NCI-H2107 treated with DMSO at 0.1 percent for 48 hours (cell line): Measurements from ENCODE around the gene KRT9.
"Not testable (repeated sequence)": the region's sequence is repeated elsewhere in the genome, so short reads cannot be mapped to it uniquely, and the experiment has no call there.

Experiments
- DNase-seq: peaks from one replicate; lab custom pipeline; 2025; ENCODE audit not compliant: unreplicated experiment; lab: John Stamatoyannopoulos, UW

Gene KRT9

DNA sequence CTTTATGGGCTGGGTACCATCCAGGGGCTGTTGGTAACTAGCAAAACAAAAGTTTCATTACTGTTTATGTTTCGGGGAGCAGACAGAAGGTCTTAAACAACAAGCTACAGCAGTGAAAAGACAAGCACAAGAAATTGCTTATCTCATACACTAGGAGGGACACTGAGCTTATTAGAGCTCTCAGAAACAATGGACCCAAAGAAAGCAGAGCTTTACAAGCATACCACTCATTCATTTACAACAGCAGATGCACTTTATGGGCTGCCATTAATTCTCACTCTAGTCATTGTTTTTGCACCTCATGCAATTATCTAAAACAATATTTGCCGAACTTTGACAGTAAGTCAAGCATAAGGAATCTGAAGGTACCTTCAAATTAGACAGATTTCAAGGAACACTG is 30.7 kb upstream of the KRT9 start:
- no peak for DNase-seq

DNA sequence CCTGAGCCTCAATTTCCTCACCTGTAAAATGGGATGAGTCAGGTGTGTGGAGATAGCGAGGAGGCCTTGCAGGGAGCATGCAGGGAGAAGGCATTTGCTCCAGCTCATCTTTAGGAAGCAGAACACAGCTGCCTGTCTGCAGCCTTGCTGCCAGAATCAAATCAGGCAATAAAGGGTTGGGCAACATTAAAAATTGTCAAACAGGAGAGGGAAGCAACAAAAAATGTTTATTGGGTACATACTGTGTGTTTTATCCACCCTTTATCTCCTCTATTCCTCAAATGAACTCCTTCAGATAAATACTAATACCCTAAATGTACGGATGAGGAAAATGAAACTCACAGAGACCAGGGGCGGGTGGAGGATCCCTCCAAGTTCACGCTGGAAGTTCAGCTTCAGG is 28.5 kb upstream of the KRT9 start:
- no peak for DNase-seq

DNA sequence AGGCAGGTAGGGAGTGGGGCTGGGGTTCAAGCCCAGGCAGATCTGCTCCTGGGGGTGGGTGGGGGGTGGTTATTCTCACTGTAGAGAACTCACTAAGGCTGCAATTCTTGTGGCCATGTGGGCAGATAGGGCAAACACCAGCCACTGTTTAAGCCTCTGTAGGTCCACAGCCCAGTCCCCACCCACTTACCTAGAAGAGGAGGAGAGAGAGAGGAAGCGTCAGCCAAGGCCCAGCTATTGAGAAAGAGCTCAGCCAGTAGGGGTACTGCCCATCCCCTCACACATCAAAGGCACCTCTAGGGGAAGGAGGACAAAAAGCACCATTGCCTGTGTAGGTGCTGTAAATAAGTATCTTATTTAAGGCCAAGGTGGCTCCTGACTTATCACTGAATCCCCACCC is 27.8 kb upstream of the KRT9 start:
- no peak for DNase-seq

DNA sequence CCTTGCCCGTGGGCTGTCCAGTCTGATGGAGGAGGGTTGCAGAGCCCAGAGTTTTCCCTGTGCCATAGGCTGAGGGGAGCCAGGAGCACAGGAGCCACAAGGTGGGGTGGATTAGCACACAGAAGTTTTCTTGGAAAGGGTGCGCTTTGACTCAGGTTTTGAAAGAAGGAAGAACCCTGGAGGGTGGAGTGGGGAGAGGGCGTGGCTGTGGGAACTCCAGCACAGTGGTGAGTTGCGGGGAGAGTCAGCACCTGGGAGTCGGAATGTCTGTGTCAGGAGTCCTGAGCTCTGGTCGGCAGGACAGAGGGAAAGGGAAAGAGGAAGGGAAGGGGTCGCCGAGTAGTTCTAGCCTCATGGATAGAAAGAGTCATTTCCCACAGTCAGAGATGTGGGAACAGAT is 23.7 kb upstream of the KRT9 start:
- DNase-seq: no peak

DNA sequence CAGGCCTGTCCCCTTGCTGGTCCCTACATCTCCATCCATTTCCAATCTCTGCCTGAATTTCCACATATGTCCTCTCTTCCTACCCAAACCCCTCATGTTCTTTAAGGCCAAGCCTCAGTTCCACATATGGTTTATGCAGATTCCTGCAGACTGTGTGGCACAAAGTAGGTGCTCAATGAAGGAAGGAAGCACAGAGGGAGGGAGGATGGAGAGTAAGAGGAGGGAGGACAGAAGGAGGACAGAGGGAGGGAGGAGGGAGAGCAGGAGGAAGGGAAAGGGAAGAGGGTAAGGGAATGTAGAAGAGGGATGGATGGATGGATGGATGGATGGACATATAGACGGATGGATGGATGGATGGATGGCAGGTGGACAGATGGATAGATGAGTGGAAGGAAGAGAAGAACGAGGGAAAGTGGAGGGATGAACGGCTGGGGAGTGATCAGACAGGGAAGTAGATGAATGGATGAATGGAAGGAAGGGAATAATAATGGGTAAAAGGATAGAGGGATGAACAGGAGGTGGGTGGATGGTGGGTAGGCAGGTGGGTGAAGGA is 22.6 kb upstream of the KRT9 start:
- no peak for DNase-seq

DNA sequence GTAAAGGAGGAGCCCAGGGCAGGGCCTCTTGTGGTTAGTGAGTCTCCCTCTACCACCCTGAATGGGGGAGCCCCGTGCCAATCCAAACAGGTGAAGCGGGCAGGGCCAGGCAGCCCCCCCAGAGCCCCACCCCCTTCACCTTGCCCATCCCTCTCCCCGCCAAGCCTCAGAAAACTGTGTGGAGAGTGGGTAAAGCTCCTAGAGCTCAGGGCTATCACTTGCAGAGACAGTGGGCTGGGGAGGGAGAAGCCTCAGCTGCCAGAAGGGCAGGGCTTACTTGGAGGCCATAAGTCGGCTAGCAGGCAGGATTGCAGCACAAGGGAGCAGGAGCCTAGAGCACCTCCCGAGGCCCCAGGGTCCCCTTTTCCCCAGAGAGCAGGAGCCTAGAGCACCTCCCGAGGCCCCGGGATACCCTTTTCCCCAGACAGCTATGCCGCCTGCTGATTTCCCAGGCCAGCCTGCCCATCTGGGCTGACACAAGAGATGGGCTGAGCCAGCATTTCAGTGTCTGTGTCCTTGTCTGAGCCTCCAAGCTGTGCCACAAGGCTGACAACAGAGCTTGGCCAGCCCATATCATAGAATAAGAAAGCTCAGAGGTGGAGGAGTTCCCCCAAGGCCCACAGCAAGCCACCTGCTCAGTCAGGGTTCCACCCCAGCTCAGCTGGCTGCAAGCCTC is 21.6 kb upstream of the KRT9 start:
- no peak for DNase-seq

DNA sequence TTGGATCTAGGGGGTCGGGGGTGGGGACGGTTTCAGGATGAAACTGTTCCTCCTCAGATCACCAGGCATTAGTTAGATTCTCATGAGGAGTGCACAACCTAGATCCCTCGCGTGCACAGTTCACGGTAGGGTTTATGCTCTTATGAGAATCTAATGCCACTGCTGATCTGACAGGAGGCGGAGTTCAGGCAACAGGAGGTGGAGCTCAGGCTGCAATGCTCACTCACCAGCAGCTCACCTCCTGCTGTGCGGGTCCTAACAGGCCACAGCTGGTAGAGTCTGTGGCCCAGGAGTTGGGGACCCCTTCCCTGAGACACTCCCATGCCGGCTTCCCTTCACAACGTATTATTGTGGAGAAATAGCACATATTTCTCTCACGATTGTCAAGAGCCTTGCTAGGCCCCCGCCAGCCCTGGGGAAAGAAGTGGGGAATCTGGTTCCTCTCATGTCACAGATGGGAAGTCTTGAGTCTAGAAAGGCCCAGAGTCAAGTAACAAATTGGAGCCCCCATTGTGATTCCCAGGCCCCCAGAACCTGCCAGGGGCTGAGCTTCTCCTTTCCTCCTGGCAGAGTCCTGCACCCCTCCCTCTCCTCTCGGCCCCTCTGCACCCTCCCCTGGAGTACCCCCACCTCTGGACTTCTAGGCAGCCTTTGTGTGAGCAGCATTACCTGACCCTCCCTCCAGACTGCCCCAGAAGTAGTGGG is 20.9 kb upstream of the KRT9 start:
- no peak for DNase-seq

DNA sequence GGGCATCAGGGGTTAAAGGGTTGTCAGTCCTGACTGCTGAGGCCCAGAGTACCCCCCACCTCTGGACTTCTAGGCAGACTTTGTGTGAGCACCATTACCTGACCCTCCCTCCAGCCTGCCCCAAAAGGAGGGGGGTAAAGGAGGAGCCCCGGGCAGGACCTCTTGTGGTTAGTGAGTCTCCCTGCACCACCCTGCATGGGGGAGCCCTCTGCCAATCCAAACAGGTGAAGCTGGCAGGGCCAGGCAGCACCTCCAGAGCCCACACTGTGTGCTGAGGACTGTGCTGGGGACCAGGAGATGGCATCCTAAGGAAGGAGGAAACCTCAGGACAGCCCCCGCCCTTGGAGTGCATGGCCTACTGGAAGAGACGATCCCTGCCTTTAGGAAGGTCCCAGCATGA is 17.4 kb upstream of the KRT9 start:
- no peak for DNase-seq

DNA sequence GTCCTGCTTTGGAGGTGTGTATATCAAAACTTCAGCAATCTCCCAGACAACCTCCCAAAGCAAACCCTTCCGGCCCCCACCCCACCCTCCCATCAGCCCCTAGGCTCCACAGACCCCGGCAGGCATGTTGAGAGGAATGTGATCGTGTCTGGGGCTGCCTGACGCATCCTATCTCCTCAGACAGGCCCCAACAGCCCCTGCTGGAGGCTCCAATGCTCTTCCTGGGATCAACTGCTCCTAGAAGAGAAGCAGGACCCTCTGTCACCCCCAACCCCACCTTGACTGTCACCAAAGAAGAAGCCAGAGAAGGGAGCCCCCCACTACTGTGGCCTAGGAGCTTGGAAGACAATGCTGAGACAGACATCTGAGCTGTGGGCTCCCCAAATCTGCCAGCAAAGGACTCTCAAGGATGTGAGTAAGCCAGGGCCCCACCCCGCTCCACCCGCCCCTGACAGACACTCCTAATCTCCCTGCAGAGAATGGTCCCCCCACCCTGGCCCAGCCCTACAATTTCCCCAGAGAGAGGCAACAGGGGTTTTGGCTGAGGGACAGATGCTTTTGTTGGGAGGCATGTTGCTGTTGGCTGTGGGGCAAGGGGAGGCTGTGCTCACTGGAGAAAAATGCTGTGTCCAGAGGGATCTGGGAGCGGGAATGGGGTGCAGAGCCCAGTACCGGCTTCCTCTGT is 16.4 kb upstream of the KRT9 start:
- DNase-seq: no peak

DNA sequence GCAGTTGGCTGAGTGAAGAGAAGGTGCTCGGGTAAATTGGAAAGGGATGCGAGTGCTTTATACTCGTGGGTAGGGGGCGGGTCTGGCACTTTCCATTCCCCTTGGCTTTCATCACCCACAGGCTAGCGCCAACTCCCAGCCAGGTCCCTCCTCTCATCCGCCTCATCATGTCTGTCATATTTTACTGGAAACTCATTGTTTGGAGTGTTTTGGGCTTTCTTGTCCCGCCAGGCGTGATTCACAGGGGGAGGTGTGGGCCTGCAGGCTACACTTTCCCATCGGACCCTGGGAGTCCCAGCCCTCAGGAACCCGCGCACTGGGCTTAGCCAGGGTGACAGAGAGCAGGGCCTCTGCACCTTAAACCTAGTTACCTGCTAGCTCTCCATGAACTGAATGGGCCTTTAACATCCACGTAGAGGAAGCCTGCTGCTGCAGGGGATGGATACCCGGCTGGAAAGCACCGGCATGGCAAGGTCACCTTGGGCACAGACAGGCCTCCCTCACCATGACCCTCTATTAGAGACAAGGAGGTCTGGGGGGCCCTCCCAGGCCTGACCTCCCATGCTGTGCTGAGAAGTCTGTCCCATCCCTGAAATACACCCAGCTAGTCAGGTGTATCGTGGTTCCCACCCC is 15.1 kb upstream of the KRT9 start, which contains the start of gene KRT14:
TSS of gene KRT14 (minus strand) at position 33 of the 633 bp plus-strand sequence. CDS start 61 bp downstream, outside the sequence.
- no peak for DNase-seq

DNA sequence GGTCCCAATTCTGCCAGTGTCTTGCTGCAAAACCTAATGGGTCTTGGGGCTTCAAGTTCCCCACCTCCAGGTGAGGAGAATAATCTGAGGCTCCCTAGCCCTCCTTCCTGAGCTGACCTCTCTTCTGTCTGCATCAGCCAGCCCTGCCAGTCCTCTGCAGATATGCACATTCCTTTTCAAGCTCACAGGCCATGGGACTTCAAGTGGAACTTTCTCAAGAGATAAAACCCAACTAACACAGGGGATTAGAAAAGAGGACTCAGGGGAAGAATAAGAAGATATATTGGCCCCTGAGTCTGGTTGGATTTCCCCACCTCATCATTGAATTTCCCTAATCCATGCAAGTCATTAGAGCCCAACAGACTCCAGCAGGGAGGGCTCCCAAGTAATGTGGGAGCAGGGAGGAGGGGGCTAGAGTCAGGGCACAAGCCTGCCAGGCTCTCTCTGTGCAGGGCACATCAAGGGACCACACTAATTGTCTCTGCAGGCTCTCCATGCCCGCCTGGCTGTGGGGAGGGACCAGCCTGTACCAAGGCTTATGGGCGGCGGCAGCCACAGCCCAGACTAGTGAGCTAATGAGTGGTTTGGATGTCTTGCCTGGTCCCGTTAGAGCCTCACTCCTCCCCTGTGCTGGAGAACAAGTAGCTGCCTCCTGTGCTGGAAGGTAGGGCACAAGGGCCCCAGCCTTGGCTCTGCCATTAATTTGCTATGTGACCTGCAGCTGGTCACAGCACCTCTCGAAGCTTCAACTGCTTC is 13.6 kb upstream of the KRT9 start:
- no peak for DNase-seq

DNA sequence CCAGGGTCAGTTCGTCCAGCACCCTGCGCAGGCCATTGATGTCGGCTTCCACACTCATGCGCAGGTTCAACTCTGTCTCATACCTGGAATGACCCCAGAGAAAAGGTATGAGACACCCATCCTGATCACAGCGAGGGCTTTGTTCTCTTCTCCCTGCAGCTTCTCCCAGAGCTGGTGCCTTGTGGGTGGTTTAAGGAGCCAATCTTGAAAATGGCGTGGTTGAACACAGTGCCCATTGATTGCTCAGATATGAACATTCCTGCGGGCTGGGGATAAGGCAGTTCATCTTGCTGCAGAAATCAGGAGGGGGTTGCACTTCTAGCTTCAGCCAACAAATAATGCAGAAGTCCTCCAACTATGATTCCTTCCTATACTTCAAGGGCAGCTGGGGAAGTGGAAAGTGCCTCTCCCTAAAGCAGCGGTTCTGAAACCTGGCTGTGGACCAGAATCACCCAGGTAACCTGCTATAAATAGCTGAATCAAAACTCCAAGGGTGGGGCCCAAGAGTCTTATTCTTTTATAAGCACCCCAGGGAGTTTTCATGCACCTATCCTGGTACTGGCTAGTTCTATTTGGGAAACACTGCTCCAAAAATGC is 12.6 kb upstream of the KRT9 start:
- not testable (repeated sequence) for DNase-seq

DNA sequence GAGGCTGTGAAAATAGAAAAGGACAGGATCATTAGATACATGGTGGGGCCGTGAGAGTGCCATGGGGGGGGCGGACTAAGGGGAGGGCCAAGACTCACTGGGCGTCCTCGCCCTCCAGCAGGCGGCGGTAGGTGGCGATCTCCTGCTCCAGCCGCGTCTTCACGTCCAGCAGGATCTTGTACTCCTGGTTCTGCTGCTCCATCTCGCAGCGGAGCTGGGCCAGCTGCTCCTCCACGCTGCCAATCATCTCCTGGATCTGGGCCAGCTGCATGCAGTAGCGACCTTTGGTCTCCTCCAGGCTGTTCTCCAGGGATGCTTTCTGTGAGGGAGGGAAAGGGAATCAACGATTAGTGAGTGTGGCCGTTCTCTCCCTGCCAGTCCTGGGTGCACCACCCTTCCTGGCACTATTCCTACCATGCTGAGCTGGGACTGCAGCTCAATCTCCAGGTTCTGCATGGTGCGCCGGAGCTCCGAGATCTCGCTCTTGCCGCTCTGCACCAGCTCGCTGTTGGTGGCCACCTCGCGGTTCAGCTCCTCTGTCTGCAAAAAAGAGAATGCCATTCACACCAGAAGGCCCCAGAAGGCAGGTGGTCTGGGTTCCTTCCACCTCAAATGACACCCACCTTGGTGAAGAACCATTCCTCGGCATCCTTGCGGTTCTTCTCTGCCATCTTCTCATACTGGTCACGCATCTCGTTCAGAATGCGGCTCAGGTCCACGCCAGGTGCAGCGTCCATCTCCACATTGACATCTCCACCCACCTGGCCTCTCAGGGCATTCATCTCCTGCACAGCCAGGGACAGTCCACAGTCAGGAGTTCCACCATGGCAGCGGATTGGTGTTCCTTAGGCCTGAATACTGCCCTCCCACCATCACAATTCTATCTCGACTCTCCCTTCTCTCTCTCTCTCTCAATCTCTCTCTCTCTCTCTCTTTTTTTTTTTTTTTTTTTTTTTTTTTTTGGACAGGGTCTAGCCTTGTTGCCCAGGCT is 11.6 kb upstream of the KRT9 start:
- no peak for DNase-seq

DNA sequence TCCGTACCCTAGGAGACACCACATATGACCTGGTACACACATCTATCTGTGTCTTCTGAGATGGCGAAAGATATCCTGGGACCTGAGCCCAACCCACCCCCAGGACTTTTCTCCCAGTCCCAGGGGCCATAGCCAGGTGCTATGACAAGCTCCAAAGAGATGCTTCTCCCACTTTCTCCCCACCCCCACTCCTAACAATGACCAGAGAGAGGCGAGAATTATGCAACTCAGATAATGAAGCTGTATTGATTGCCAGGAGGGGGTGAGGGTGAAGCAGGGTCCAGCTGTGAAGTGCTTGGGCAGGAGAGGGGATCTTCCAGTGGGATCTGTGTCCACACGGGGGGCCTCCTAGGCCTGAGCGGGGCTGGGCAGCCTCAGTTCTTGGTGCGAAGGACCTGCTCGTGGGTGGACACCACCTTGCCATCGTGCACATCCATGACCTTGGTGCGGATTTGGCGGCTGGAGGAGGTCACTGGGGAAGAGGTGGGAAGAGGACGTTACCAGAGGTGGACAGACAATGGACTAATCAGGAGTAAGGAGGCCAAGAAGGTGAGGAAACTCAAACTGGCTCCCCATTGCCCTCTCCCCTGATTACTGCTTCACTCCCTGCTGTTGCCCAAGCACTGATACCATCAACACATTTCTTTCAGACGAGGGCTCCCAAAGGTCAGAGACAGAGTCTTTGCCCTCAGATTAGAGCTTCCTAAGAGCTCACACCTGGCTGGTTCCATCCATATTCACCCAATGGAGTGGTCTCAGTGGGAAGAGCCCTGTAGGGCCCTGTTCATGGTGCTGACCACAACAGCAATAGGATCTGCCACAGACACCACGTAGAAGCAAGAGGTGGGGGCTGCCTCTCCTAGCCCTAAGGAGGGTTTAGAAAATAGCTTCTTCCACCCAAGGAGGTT is 10.5 kb upstream of the KRT9 start:
- not testable (repeated sequence) for DNase-seq

DNA sequence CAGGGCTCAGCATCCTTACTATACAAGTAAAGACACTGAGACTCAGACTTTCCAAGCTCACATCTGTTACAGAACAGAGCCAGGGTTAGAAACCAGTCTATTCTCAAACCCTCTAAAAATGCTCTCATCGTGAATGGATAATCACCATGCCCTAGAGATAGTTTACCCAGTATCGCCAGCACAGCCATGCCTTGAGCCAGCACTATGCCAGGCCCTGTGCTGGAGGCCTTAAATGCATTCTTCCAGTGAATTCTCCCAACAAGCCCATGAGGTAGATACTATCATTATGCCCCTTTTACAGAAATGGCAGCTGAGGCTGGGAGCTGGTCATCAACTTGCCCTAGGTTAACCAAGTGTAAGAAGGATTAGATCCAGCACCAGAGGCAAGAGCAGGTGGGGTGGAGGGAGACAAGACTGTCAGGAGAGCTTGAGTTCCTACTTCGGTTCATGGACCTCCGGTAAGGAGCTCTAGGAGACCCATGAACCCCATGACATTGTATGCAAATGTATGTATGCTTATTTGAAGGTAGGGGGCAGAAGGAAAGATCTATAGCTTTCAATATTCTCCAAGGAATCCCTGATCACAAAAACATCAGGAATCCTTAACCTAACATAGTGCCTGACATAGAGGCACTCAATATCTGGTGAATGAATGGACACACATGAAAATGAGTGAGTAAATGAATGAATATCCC is 9.7 kb upstream of the KRT9 start:
- no peak for DNase-seq

DNA sequence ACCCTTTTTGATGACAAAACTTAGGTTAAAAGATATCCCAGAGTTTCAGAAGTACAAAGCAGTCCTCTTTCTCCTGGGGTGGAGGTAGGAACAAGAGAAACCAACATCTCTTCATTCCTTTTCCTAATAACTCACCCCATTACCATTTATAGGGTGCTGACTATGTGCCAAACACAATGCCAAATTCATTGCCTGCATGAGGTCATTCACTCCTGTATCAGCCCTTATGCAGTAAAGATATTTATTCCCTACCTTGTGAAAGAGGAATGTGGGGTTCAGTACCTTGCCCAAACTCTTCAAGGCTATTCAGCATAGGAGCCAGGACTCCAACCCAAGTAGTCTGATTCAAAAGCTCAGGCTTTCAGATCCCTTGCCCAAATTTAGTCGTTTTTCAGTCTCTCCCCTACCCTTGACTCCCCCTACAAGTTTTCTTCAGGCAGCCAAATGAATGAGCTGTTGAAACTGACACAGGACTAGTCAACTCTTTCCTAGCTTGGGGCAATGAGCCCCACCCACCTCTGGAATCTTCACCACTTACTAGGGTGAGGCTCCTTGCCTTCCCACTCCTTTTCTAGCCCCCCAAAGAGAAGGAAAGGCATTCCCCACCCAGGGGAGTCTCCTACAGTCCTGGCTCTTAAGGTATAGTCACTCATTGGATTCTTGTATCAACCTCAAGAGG is 9.0 kb upstream of the KRT9 start:
- no peak for DNase-seq

DNA sequence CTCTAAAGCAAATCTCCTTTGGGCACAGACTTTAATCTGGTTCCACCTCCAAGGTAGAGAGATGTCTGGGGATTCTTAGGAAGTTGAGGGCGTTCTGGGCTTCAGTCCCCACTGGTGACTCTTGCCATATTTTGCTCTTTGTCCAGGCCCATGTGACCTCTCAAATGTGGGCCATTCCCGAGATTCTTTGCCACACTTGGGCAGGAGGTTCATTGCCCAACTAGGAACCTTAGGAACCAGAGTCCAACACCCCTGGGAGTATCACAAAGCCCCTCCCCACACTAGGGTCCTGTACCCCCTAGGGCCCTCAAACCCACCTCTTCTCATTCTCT is 8.4 kb upstream of the KRT9 start:
- no peak for DNase-seq
